HepG2 (cell line): ENCODE measurements around the gene CAMKK1. TPM values are rescaled to one million over a fixed set of nuclear protein-coding genes. Genes with fewer than 3 reads are reported as not detected.

ENCODE experiments used
- DDIT3 ChIP-seq: sonication (generic); formaldehyde crosslinking; IDR thresholded peaks from 2 replicates; pipeline ENCODE4 v1.4.0; 2020; ENCODE audit warnings: mild to moderate bottlenecking, missing genetic modification reagents
- GABPB1 ChIP-seq: IDR thresholded peaks from 2 replicates; pipeline ENCODE4 v1.6.1; 2016; ENCODE audit warnings: mild to moderate bottlenecking, missing genetic modification reagents, moderate library complexity, missing compliant biosample characterization
- JUN ChIP-seq: sonication (generic); formaldehyde crosslinking; IDR thresholded peaks from 2 replicates; pipeline ENCODE4 v1.4.0; 2020; ENCODE audit warnings: mild to moderate bottlenecking, missing genetic modification reagents
- KLF16 ChIP-seq, 2 experiments: sonication (generic) in 1 of 2; formaldehyde crosslinking in 1 of 2; IDR thresholded peaks; 2 replicates each; pipeline versions ENCODE4 v1.6.1 to v1.8.0; 2016 to 2023; ENCODE audit warnings: missing genetic modification reagents in 2 of 2, missing compliant biosample characterization in 1 of 2
- MAZ ChIP-seq, 2 experiments: sonication (generic) in 1 of 2; formaldehyde crosslinking in 1 of 2; IDR thresholded peaks; 2 replicates each; pipeline versions ENCODE4 v1.5.0 to v1.6.1; 2012 to 2020; ENCODE audit warnings: low read depth in 2 of 2, mild to moderate bottlenecking in 2 of 2, borderline replicate concordance in 1 of 2, improper control_type of control experiment in 1 of 2, low read length in 1 of 2, missing genetic modification reagents in 1 of 2, moderate library complexity in 1 of 2
- NFATC3 ChIP-seq: sonication (generic); formaldehyde crosslinking; IDR thresholded peaks from 2 replicates; pipeline ENCODE4 v1.5.1; 2020; ENCODE audit warnings: mild to moderate bottlenecking, missing genetic modification reagents
- RARA ChIP-seq: IDR thresholded peaks from 2 replicates; pipeline ENCODE4 v1.6.1; 2016; ENCODE audit warnings: missing genetic modification reagents, missing compliant biosample characterization
- REST ChIP-seq, 2 experiments: IDR thresholded peaks; 2 replicates each; pipeline ENCODE4 v1.6.1; 2011 to 2012; ENCODE audit warnings: low read length in 2 of 2, borderline replicate concordance in 1 of 2, low read depth in 1 of 2, mild to moderate bottlenecking in 1 of 2, moderate library complexity in 1 of 2
- SOX13 ChIP-seq, 3 experiments: fragments of 450-650 bp in 1 of 3; sonication (generic) in 1 of 3; formaldehyde crosslinking in 1 of 3; IDR thresholded peaks in 2 of 3; conservative IDR thresholded peaks in 1 of 3; 2 replicates each; pipeline versions ENCODE4 v1.5.0 to v1.6.1; 2016 to 2020; ENCODE audit warnings: antibody characterized with exemption in 1 of 3, mild to moderate bottlenecking in 1 of 3, missing compliant biosample characterization in 1 of 3, missing genetic modification reagents in 1 of 3, moderate library complexity in 1 of 3
- ZBTB3 ChIP-seq: sonication (generic); formaldehyde crosslinking; IDR thresholded peaks from 2 replicates; pipeline ENCODE4 v1.4.0; 2020; ENCODE audit warnings: low read depth, mild to moderate bottlenecking, moderate library complexity, missing genetic modification reagents, borderline replicate concordance
- ZNF318 ChIP-seq: sonication (generic); formaldehyde crosslinking; IDR thresholded peaks from 2 replicates; pipeline ENCODE4 v1.4.0; 2020; ENCODE audit warnings: mild to moderate bottlenecking, missing genetic modification reagents
- ZNF333 ChIP-seq: sonication (generic); formaldehyde crosslinking; IDR thresholded peaks from 2 replicates; pipeline ENCODE4 v1.4.0; 2020; ENCODE audit warnings: mild to moderate bottlenecking, missing genetic modification reagents, borderline replicate concordance
- ZNF510 ChIP-seq: sonication (generic); formaldehyde crosslinking; IDR thresholded peaks from 2 replicates; pipeline ENCODE4 v1.4.0; 2020; ENCODE audit warnings: low read depth, mild to moderate bottlenecking, missing genetic modification reagents
- ZSCAN31 ChIP-seq: sonication (generic); formaldehyde crosslinking; IDR thresholded peaks from 2 replicates; pipeline ENCODE4 v1.5.0; 2020; ENCODE audit warnings: low read depth, mild to moderate bottlenecking, missing genetic modification reagents
- polyA plus RNA-seq, 8 experiments: library from polyadenylated mRNA; depleted of rRNA in 3 of 8; stranded (reverse) in 7 of 8; unstranded in 1 of 8; fragments of >200 nt; fragmentation: Illumina TruSeq in 4 of 8; extraction: Trizol in 4 of 8; gene quantifications; 2 replicates each; pipeline versions ENCODE4 v1.2.1 to v1.2.3, GENCODE V29; 2011 to 2016; ENCODE audit warnings: low read depth in 4 of 8, missing spikeins in 1 of 8, mixed read lengths in 1 of 8; ENCODE audit not compliant: insufficient read depth in 1 of 8
- total RNA-seq, 5 experiments: library from RNA; depleted of rRNA; stranded (reverse); fragments of >200 nt; fragmentation: Illumina TruSeq; extraction: Trizol; gene quantifications; 2 replicates each; pipeline ENCODE4 v1.2.3, GENCODE V29; 2016; ENCODE audit warnings: low read depth in 1 of 5

CAMKK1 gene
- total and polyA plus RNA-seq, 2 of the 13 experiments (the other 11 are each of a cell fraction or from before 2014, with no cell fraction given) = 1.5 to 1.6 TPM

GRCh38 chr17:3845621-3846436, 47.0 kb downstream of the CAMKK1 start, which contains the start of gene NCBP3 (continued):
- no peak for TF ChIP-seq DDIT3 (CRISPR knock-in tag)
- no peak for TF ChIP-seq ZNF510 (CRISPR knock-in tag)
- TF ChIP-seq ZNF318 (CRISPR knock-in tag) = no peak
- no peak for TF ChIP-seq JUN
- no peak; the same call in 1 of the 2 replicates for TF ChIP-seq ZNF333 (CRISPR knock-in tag)
- peak; percentile 85; the same call in 1 of the 2 replicates for TF ChIP-seq NFATC3 (CRISPR knock-in tag)
- TF ChIP-seq ZSCAN31 = peak; percentile 71; the same call in 1 of the 2 replicates
- no peak for TF ChIP-seq REST (IDR thresholded peaks at IDR 0.05; ENCODE audit: borderline replicate concordance in 1 of 2, low read depth in 1 of 2, low read length in 2 of 2)
- TF ChIP-seq RARA = peak; percentile 51
- no peak for TF ChIP-seq MAZ (IDR thresholded peaks at IDR 0.05; ENCODE audit: borderline replicate concordance, low read depth, low read length)
- TF ChIP-seq MAZ (CRISPR knock-in tag; IDR thresholded peaks at IDR 0.05; ENCODE audit: low read depth) = peak; percentile 93
- TF ChIP-seq GABPB1 (CRISPR knock-in tag) = peak; percentile 86
- peak; percentile 13; the same call in 1 of the 2 replicates for TF ChIP-seq SOX13 (IDR thresholded peaks at IDR 0.05)
- peak in 1 of 2 experiments; percentile 37; a peak in 2 of 4 replicates for TF ChIP-seq SOX13 (CRISPR knock-in tag; conservative IDR thresholded peaks at IDR 0.05 in 1 of 2, IDR thresholded peaks at IDR 0.05 in 1 of 2)
- TF ChIP-seq KLF16 (CRISPR knock-in tag; IDR thresholded peaks at IDR 0.05) = peak in 1 of 2 experiments; percentile 85; a peak in 2 of 4 replicates
- peak; percentile 92 for TF ChIP-seq ZBTB3
